Tibial nerve (tissue), 4 donors: ENCODE measurements around the gene ZNF135. TPM values are rescaled to one million over a fixed set of nuclear protein-coding genes. Genes with fewer than 3 reads are reported as not detected.

ENCODE experiments used
- DNase-seq, 2 donors: peaks; one replicate each; pipeline ENCODE4 v3.0.0-alpha.2; 2019; ENCODE audit warnings: low spot score in 2 of 2
- H3K27ac ChIP-seq, 4 donors: fragments of 200-600 bp; sonication (generic) in 3 of 4; one replicate each; pipeline ENCODE4 v1.5.1; 2017 to 2019; ENCODE audit warnings: mild to moderate bottlenecking in 1 of 4
- H3K27me3 ChIP-seq, 2 donors: fragments of 200-600 bp; sonication (generic) in 1 of 2; one replicate each; pipeline versions ENCODE4 v1.5.1 to v1.6.0; 2017 to 2019
- H3K36me3 ChIP-seq, 3 donors: fragments of 200-600 bp; sonication (generic); one replicate each; pipeline ENCODE4 v1.5.1; 2018 to 2019
- H3K4me1 ChIP-seq, 4 donors: fragments of 200-600 bp; sonication (generic) in 3 of 4; one replicate each; pipeline ENCODE4 v1.5.1; 2017 to 2019
- H3K4me3 ChIP-seq, 4 donors: fragments of 200-600 bp; sonication (generic) in 3 of 4; one replicate each; pipeline ENCODE4 v1.5.1; 2017 to 2019; ENCODE audit warnings: mild to moderate bottlenecking in 1 of 4, moderate library complexity in 1 of 4
- H3K9me3 ChIP-seq, 4 donors: fragments of 200-600 bp; sonication (generic) in 3 of 4; one replicate each; pipeline ENCODE4 v1.5.1; 2017 to 2019
- CTCF ChIP-seq, 5 experiments: fragments of 200-600 bp in 3 of 5; fragments of 450-650 bp in 2 of 5; sonication (generic) in 3 of 5; IDR thresholded peaks; one replicate each; pipeline ENCODE4 v1.5.1; 2016 to 2019; ENCODE audit warnings: antibody characterized with exemption in 5 of 5, mild to moderate bottlenecking in 3 of 5, moderate library complexity in 2 of 5
- EP300 ChIP-seq, 2 donors: sonication (generic); formaldehyde crosslinking; IDR thresholded peaks; one replicate each; pipeline ENCODE4 v1.6.1; 2017; ENCODE audit warnings: antibody characterized with exemption in 2 of 2, mild to moderate bottlenecking in 1 of 2
- POLR2A ChIP-seq, 2 donors: fragments of 450-650 bp; IDR thresholded peaks; one replicate each; pipeline ENCODE4 v1.6.1; 2017; ENCODE audit warnings: antibody characterized with exemption in 2 of 2, mild to moderate bottlenecking in 2 of 2, moderate library complexity in 2 of 2
- WGBS, 2 donors: methylation state at CpG; one replicate each; pipeline ENCODE4 v1.1.5; 2018; 5-methylcytosine and 5-hydroxymethylcytosine counted together
- total RNA-seq, 4 donors: library from RNA; depleted of rRNA; stranded (reverse); fragments of >200 nt; gene quantifications; one replicate each; pipeline ENCODE4 v1.1.0, GENCODE V29; 2016

The ZNF135 gene
- total RNA-seq, 4 donors from 2014 or later: 6.7 to 11.1 (median 9.5) TPM

GRCh38 chr19:58118979-58119733 lies 60.1 kb downstream of the ZNF135 start:
- DNase-seq: no peak
- Histone ChIP-seq H3K27ac (no peak overlapping the region), H3K9me3 (peaks cover 0 to 97% (median 45%) of the 10 kb centered on the region in 4 donors), H3K36me3 (peaks cover 0 to 33% (median 0%) of the 10 kb centered on the region in 3 donors), H3K4me1 (no peaks in the 10 kb centered on the region), H3K4me3 (no peak overlapping the region), H3K27me3 (no peaks in the 10 kb centered on the region)
- whole genome bisulfite sequencing, 2 donors: 81 to 82% methylated on average over 5 of the region's 5 CpGs
- TF ChIP-seq CTCF (IDR thresholded peaks at IDR 0.05) (no peak), POLR2A (IDR thresholded peaks at IDR 0.05) (no peak), EP300 (IDR thresholded peaks at IDR 0.05) (no peak)

Other genes with a start within 250 kb of the ZNF135 start
- gene ZNF552, start 244.4 kb upstream of the ZNF135 start, total RNA-seq: 10 to 100 TPM in 2 of 4 donors, 1 to 10 TPM in 2; 4.2 to 19.5 (median 10.5) TPM
- gene ZNF587B, start 229.0 kb upstream of the ZNF135 start, total RNA-seq: 10 to 100 TPM in 2 of 4 donors, 1 to 10 TPM in 2; 8.5 to 14.9 (median 10.1) TPM
- gene ZNF587, start 209.4 kb upstream of the ZNF135 start, total RNA-seq: 10 to 100 TPM; 21.0 to 34.8 (median 28.3) TPM
- gene ZNF814, start 170.2 kb upstream of the ZNF135 start, total RNA-seq: 10 to 100 TPM in 2 of 4 donors, 1 to 10 TPM in 2; 4.6 to 32.3 (median 8.2) TPM
- gene ZNF417, start 142.7 kb upstream of the ZNF135 start, total RNA-seq: 10 to 100 TPM; 10.3 to 18.0 (median 14.4) TPM
- 1 to 10 TPM; 2.1 to 6.1 (median 3.3) TPM for gene ZNF418, start 123.9 kb upstream of the ZNF135 start, total RNA-seq
- 1 to 10 TPM; 2.6 to 6.3 (median 3.6) TPM for gene ZNF256, start 111.6 kb upstream of the ZNF135 start, total RNA-seq
- gene C19orf18, start 84.7 kb upstream of the ZNF135 start, total RNA-seq: under 1 TPM in 1 of 4 donors, not detected in 3; 0.66 TPM
- gene ZNF606, start 56.5 kb upstream of the ZNF135 start, total RNA-seq: 10 to 100 TPM; 24.6 to 44.4 (median 37.7) TPM
- gene ZSCAN1, start 25.3 kb upstream of the ZNF135 start, total RNA-seq: 1 to 10 TPM in 1 of 4 donors, not detected in 3; 1.5 TPM
- gene ZSCAN18, start 38.9 kb downstream of the ZNF135 start, total RNA-seq: 100 to 1,000 TPM; 109 to 158 (median 129) TPM
- gene ZNF329, start 91.5 kb downstream of the ZNF135 start, total RNA-seq: 10 to 100 TPM in 2 of 4 donors, 1 to 10 TPM in 2; 9.3 to 14.0 (median 9.9) TPM
- gene ZNF274, start 123.8 kb downstream of the ZNF135 start, total RNA-seq: 10 to 100 TPM; 27.3 to 38.8 (median 33.8) TPM
- gene ZNF544, start 169.6 kb downstream of the ZNF135 start, total RNA-seq: 10 to 100 TPM; 35.2 to 55.2 (median 53.3) TPM
- 10 to 100 TPM in 1 of 4 donors, 1 to 10 TPM in 3; 8.0 to 11.2 (median 8.6) TPM for gene ZNF8, start 219.7 kb downstream of the ZNF135 start, total RNA-seq
- 10 to 100 TPM; 30.0 to 59.2 (median 45.9) TPM for gene ERVK3-1, start 246.1 kb downstream of the ZNF135 start, total RNA-seq